Memory B cell (primary cell): Measurements from ENCODE around the gene ARPC3.
A peak's percentile ranks its signal among the peaks of the same experiment; 100 is the strongest.
"Not testable (repeated sequence)": the region's sequence is repeated elsewhere in the genome, so short reads cannot be mapped to it uniquely, and the experiment has no call there.

Source experiments
- ATAC-seq: fragments of 150-1000 bp; cut with Tn5 transposase; 2 replicates; pipeline ENCODE4 v1.10.0; 2021; ENCODE audit warnings: low read depth, mild to moderate bottlenecking, moderate library complexity
- DNase-seq, 2 donors: peaks; one replicate each; pipeline ENCODE4 v3.0.0; 2022; ENCODE audit warnings: low spot score in 2 of 2
- H3K27ac Mint-ChIP-seq: one replicate; pipeline ENCODE4 v1.8.0; 2022; ENCODE audit warnings: mild to moderate bottlenecking, moderate library complexity, mixed read lengths
- H3K27me3 Mint-ChIP-seq: one replicate; pipeline ENCODE4 v1.8.0; 2022; ENCODE audit warnings: mixed read lengths
- H3K36me3 Mint-ChIP-seq: one replicate; pipeline ENCODE4 v1.8.0; 2022; ENCODE audit warnings: mild to moderate bottlenecking, mixed read lengths
- H3K4me1 Mint-ChIP-seq: one replicate; pipeline ENCODE4 v1.8.0; 2022; ENCODE audit warnings: mixed read lengths
- H3K4me3 Mint-ChIP-seq: one replicate; pipeline ENCODE4 v1.8.0; 2022; ENCODE audit warnings: mild to moderate bottlenecking, moderate library complexity, mixed read lengths
- H3K9me3 Mint-ChIP-seq: one replicate; pipeline ENCODE4 v1.8.0; 2022; ENCODE audit warnings: mixed read lengths

ARPC3 gene

DNA sequence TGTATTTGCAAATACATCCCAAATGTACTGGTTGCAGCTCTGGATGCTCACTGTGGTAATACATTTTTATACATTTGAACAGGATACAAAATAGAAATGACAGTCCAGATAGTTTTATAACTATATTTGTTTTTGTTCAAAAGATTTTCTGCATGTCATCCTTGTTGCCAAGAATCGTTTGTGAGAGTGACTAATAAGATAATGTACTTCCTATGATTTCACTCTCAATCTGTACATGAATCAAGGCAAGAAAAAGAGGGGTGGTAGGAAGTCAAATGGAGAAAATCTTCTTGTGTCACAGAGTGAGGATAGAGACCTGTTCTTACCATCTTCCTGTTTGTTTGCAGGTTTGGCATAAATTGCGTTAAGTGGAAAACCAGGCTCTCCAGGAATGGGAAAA, 13.9 kb downstream of the ARPC3 start:
- H3K27me3 Mint-ChIP-seq = no peaks in the 10 kb centered on the region
- H3K36me3 Mint-ChIP-seq = peaks cover 19% of the 10 kb centered on the region
- DNase-seq = no peak
- no peaks in the 10 kb centered on the region for H3K9me3 Mint-ChIP-seq
- no peaks in the 10 kb centered on the region for H3K4me1 Mint-ChIP-seq
- no peak overlapping the region for H3K4me3 Mint-ChIP-seq
- no peak for ATAC-seq
- H3K27ac Mint-ChIP-seq = no peak overlapping the region

DNA sequence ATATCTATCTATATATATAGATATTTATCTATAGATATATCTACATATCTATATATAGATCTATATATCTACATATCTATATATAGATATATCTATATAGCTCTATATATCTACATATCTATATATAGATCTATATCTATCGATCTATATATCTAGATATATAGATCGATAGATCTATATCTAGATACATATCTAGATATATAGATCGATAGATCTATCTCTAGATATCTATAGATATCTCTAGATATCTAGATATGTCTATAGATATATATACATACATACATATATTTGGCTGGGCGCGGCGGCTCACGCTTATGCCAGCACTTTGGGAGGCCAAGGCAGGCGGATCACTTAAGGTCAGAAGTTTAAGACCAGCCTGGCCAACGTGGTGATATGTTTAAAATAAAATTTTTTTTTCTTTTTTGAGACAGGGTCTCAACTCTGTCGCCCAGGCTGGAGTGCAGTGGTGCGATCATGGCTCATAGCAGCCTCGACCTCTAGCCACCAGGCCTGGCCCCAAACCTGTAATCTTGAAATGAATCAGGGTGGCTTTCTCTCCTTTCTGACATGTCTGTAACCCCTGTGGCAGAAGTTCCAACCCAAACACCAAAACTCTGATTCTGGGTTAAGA, 18.1 kb downstream of the ARPC3 start:
- Mint-ChIP-seq H3K36me3 (peaks cover 13% of the 10 kb centered on the region), H3K4me3 (no peak overlapping the region), H3K4me1 (peaks cover 2% of the 10 kb centered on the region)

DNA sequence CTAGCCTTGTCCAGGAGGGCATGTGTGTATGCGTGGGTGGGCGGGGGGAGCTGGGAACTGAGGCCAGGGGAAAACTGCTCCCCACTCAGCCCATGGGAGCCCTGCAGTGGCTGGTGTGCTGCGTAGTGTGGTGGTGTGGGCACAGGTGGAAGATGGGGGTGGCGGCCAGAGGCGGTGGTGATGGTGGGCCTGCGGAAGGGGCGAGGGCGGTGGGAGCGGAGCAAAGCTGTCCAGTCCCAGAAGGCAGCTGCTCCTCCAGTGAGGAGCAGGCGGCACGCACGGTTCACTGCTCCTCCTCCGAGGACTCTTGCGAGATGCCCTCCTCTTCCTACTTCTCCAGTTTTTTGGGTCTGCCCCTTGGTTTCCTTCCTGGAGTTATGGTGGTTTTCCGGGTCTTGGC, 20.5 kb downstream of the ARPC3 start:
- not testable (repeated sequence) for H3K4me1 Mint-ChIP-seq, H3K4me3 Mint-ChIP-seq, DNase-seq, H3K36me3 Mint-ChIP-seq, H3K27ac Mint-ChIP-seq, H3K9me3 Mint-ChIP-seq, H3K27me3 Mint-ChIP-seq, ATAC-seq

More for the DNA sequence above, 18.1 kb downstream of the ARPC3 start:
- Mint-ChIP-seq H3K9me3 (no peaks in the 10 kb centered on the region), H3K27me3 (peaks cover 2% of the 10 kb centered on the region), H3K27ac (no peak overlapping the region)
- DNase-seq = no peak
- ATAC-seq = no peak

DNA sequence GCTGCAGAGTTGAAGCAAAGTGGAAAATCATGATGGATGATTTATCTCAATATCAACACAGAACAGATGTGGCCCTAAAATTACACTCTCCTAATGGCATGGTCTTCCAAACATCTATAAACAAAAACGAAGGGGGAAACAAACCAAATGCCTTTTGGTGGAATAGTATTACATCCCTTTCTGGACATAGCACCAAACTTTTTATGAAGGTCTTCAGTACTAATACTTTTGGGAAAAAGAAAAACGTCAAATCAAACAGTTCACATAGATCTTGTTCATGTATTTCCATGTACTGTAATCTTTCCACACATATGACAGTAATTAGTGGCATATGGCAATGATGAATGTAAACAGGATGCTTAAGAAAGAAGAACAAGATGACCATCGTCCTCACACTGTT, 23.7 kb downstream of the ARPC3 start:
- ATAC-seq (no peak), DNase-seq (no peak)
- H3K27me3 Mint-ChIP-seq = peaks cover 4% of the 10 kb centered on the region
- no peak overlapping the region for H3K4me3 Mint-ChIP-seq
- no peaks in the 10 kb centered on the region for H3K36me3 Mint-ChIP-seq
- H3K4me1 Mint-ChIP-seq = peaks cover 4% of the 10 kb centered on the region
- no peak overlapping the region for H3K27ac Mint-ChIP-seq
- H3K9me3 Mint-ChIP-seq = no peaks in the 10 kb centered on the region

DNA sequence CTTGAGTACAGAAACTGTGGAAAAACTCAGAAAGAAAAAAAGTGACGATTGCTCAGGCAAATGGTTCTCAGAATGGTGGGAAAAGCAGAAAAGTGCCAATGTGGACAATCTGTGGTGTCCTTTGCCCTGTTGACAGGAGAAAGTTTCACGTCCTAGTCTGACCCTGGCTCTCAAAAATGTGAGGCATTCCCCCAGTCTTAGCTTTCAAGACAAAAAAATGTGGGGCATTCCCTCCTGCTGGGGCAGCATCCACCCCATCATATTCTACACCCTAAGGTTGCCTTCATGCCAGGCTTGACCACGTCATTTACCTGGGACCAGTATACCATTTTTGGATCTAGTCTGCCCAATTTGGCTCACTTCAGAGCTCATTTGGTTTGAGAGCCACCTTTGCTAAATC, 25.9 kb downstream of the ARPC3 start:
- ATAC-seq = no peak
- H3K27me3 Mint-ChIP-seq = peaks cover 7% of the 10 kb centered on the region
- H3K4me3 Mint-ChIP-seq = no peak overlapping the region
- no peak overlapping the region for H3K27ac Mint-ChIP-seq
- peaks cover 1% of the 10 kb centered on the region for H3K36me3 Mint-ChIP-seq
- H3K4me1 Mint-ChIP-seq = peaks cover 2% of the 10 kb centered on the region
- H3K9me3 Mint-ChIP-seq = no peaks in the 10 kb centered on the region
- DNase-seq = no peak

DNA sequence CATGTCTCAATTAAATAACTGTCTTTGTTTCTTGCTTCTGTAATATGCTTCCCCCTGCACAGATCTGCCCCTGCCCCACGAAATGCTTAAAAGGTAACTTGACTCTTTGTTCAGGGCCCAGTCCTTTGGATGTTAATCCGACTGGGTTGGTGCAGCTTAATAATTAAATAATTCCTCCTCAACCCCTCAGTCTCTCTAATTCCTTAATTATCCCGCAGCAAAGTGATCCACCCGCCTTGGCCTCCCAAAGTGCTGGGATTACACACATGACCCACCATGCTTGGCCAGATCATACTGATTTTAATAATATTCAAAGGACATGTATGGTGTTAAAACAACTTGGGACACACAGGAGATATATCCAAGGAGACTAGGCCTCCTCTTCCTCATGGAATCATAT, 28.4 kb downstream of the ARPC3 start:
- H3K27me3 Mint-ChIP-seq = peaks cover 5% of the 10 kb centered on the region
- H3K9me3 Mint-ChIP-seq = no peaks in the 10 kb centered on the region
- no peak overlapping the region for H3K27ac Mint-ChIP-seq
- no peak for ATAC-seq
- no peak overlapping the region for H3K4me3 Mint-ChIP-seq
- peaks cover 8% of the 10 kb centered on the region for H3K4me1 Mint-ChIP-seq
- peaks cover 1% of the 10 kb centered on the region for H3K36me3 Mint-ChIP-seq
- DNase-seq = no peak

DNA sequence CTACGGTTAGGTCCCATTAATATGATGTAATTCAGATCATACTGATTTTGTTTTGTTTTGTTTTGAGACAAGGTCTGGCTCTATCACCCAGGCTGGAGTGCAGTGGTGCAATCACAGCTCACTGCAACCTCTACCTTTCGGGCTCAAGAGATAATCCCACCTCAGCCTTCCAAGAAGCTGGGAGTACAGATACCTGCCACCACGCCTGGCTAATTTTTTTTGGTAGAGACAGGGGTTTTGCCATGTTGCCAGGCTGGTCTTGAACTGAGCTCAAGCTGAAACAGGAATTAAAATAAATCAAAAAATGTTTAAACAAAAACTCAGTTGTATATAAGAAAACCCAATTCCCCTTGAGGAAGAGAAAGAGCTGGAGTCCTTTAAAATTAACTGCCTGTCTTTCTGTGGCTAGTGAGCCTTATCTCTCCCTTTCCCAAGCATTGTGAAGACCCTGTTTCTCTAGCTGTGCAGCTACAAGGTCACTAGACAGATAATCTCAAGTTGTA, 28.9 kb downstream of the ARPC3 start:
- Mint-ChIP-seq H3K27me3 (peaks cover 5% of the 10 kb centered on the region), H3K4me1 (peaks cover 8% of the 10 kb centered on the region), H3K4me3 (no peak overlapping the region), H3K27ac (no peak overlapping the region), H3K36me3 (peaks cover 1% of the 10 kb centered on the region), H3K9me3 (no peaks in the 10 kb centered on the region)
- DNase-seq (no peak), ATAC-seq (no peak)

DNA sequence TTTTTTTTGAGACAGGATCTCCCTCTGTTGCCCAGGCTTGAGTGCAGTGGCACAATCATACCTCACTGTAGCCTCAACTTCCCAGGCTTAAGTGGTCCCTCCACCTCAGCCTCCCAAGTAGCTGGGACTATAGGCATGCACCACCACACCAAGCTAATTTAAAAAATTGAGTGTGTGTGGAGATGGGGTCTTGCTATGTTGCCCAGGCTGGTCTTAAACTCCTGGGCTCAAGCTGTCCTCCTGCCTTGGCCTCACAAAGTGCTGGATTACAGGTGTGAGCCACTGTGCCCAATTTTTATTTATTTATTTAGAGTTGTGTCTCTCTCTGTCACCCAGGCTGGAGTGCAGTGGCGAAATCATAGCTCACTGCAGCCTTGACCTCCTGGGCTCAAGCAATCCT, 29.5 kb downstream of the ARPC3 start:
- H3K4me1 Mint-ChIP-seq, H3K27me3 Mint-ChIP-seq, DNase-seq, H3K27ac Mint-ChIP-seq, ATAC-seq, H3K9me3 Mint-ChIP-seq, H3K36me3 Mint-ChIP-seq, H3K4me3 Mint-ChIP-seq: not testable (repeated sequence)

DNA sequence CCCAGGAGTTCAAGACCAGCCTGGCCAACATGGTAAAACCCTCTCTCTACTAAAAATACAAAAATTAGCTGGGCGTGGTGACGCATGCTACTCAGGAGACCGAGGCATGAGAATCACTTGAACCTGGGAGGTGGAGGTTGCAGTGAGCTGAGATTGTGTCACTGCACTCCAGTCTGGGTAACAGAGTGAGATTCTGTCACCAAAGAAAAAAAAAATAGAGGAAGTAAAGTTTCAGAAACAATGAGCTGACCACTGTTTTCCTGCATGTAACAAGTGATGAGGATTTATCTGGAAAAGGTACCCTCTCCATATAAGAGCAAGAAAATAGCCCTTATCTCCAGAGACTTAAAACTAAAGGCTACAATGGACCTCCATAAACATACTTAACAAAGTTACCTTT, 33.0 kb downstream of the ARPC3 start:
- ATAC-seq = peak; percentile 60
- not testable (repeated sequence) for DNase-seq, H3K27ac Mint-ChIP-seq

DNA sequence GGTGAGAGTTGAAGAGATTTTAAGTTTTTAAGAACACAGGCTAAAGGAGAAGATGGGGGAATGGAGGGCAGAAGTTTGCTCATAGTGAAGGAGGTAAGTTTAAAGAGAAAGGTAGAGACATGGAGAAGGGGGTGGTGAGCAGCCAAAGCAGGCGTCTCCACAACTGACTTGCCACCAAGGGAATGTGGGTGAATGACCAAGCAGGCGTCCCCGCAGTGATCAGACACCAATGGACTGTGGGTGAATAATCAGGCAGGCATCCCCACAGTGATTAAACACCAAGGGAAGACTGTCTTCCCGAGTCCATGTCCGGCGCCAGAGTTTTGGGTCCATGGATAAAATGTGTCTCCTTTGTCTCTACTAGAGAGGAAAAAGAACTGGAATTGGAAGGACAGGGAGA, 40.1 kb downstream of the ARPC3 start:
- not testable (repeated sequence) for ATAC-seq, H3K9me3 Mint-ChIP-seq, H3K27ac Mint-ChIP-seq, H3K27me3 Mint-ChIP-seq, H3K4me1 Mint-ChIP-seq, H3K36me3 Mint-ChIP-seq, H3K4me3 Mint-ChIP-seq, DNase-seq

More for the DNA sequence above, 33.0 kb downstream of the ARPC3 start:
- not testable (repeated sequence) for H3K36me3 Mint-ChIP-seq, H3K27me3 Mint-ChIP-seq, H3K9me3 Mint-ChIP-seq, H3K4me3 Mint-ChIP-seq, H3K4me1 Mint-ChIP-seq

DNA sequence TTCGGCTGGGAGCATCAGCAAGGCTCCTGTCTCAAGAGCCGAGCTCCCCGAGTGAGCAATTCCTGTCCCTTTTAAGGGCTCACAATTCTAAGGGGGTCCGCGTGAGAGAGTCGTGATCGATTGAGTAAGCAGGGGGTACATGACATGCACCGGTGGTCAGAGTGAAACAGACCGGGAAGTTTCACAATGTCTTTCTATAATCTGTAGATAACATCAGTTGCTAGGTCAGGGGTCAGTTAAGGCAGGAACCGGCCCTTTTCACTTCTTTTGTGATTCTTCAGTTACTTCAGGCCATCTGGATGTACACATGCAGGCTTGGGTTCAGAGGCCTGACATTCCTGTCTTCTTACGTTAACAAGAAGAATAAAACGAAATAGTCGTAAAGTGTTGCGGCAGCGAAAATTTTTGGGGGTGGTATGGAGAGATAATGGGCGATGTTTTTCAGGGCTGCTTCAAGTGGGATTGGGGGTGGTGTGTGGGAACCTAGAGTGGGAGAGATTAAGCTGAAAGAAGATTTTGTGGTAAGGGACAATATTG, 44.9 kb downstream of the ARPC3 start:
- H3K4me1 Mint-ChIP-seq, H3K4me3 Mint-ChIP-seq, H3K27me3 Mint-ChIP-seq, ATAC-seq, H3K9me3 Mint-ChIP-seq, DNase-seq, H3K27ac Mint-ChIP-seq, H3K36me3 Mint-ChIP-seq: not testable (repeated sequence)

DNA sequence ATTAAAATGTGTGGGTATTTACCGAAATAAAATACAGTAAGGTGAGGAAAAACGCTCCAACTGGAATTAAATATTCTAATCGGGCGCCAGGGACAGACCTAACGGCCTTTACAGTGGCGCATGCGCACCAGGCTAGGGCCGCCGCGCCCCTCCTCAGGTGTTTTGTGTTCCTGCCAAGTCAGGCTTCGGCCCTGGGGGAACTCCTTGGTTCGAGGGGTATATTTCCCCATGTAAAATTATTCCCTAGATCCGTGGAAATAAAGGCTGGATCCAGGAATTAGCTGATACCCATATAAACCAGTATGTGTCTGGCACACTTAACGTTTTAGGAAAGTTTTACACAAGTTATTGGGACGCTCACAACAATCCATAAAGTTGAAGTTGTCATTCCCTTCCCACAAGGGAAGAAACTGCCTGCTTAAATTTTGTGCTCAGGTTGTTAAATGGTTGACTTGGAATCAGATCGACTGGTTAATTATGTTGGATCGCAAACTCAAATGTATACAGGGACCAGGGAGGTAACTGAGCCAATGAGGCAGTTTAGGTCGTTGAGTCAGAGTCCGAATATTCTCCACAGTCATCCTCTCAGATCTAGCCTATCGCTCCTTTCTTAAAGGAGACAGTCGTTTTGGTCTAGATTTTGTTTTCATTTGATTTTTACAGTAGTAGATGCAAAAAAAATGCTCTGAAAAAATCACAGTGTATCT, 46.0 kb downstream of the ARPC3 start:
- H3K4me3 Mint-ChIP-seq = peak overlapping the region; percentile 99
- H3K4me1 Mint-ChIP-seq = peaks cover 6% of the 10 kb centered on the region
- H3K9me3 Mint-ChIP-seq = no peaks in the 10 kb centered on the region
- peak; percentile 73 to 78 for DNase-seq
- peak; percentile 68 for ATAC-seq
- no peaks in the 10 kb centered on the region for H3K27me3 Mint-ChIP-seq
- peaks cover 2% of the 10 kb centered on the region for H3K36me3 Mint-ChIP-seq
- peak overlapping the region; percentile 98 for H3K27ac Mint-ChIP-seq

DNA sequence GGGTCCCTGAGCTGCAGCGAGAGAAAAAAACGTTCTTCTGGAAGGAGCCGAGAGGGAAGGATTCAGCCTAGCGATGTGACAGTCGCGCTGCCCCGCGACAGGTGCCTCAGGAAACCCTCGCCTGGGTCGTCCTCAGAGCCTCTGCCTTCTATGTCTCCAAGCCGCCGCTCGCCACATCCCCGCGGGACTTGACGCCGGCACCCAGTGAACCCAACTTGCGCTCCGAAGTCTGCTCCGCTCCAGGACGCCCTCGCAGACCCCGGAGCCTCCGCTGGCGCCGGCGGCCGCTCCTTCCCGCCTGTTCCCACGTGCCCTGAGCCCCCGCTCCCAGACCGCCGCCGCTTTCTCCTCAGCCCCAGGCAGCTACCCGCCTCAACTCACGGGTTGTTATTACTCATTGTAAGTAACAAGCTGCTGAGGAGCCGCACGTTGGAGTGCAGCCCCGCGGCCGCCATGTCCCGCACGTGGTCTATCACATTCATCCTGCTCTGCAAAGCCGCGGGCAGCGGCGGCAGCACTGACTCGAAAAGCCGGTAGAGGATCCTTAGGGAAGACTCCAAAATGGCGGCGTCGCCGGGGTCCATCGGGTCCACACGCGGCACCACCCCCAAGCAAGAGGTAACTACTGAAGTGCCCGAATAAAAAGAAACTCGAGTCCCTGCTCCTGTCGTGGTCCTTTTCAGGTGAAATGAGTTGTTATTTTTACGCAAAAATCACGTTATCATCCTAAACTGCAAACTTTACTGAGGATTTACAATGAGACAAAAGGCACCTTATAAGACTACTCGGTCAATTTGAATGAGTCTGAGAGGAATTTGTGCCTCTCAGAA, 46.8 kb downstream of the ARPC3 start, which contains the start of gene ANAPC7:
TSS of gene ANAPC7 (minus strand) at position 563 of the 830 bp plus-strand sequence. CDS start at position 482, 81 bp downstream.
- DNase-seq = peak; percentile 80 to 84
- Mint-ChIP-seq H3K4me1 (peaks cover 6% of the 10 kb centered on the region), H3K9me3 (no peaks in the 10 kb centered on the region), H3K27ac (peak within 1 kb of the TSS; percentile 98), H3K36me3 (peaks cover 2% of the 10 kb centered on the region), H3K4me3 (peak within 1 kb of the TSS; percentile 99), H3K27me3 (no peaks in the 10 kb centered on the region)
- ATAC-seq = peak; percentile 89
